KBM-7 (cell line): ENCODE results near the gene MRPL36.
A peak's percentile ranks its signal among the peaks of the same experiment; 100 is the strongest.
"Not testable (repeated sequence)": the region's sequence is repeated elsewhere in the genome, so short reads cannot be mapped to it uniquely, and the experiment has no call there.

ENCODE experiments used
- DNase-seq: peaks from one replicate; pipeline ENCODE4 v3.0.0-alpha.2; 2015
- in situ Hi-C: fragments of 300-500 bp; cut with MboI; formaldehyde crosslinking; loops from 2 replicates; pipeline ENCODE4 v1.14.3; 2020; ENCODE audit warnings: low sequenced_read_pairs, low pct_unique_long_range_greater_than_20kb, mixed read lengths

MRPL36 gene

GRCh38 chr5:1799602-1800471 is at the start of gene MRPL36:
Gene MRPL36 (minus strand): TSS chr5:1799837. CDS start chr5:1798935, 902 bp downstream.
- peak; percentile 89 for DNase-seq
- in situ Hi-C loops = no loop called here

- in situ Hi-C loops = no loop called here
- no peak for DNase-seq
These were observed 48.0 kb upstream of the MRPL36 start for GRCh38 chr5:1847611-1848010.

GRCh38 chr5:1847056-1847455 is 47.4 kb upstream of the MRPL36 start:
- no peak for DNase-seq
- in situ Hi-C loops = no loop called here

GRCh38 chr5:1846583-1846982 is 46.9 kb upstream of the MRPL36 start:
- DNase-seq = no peak
- in situ Hi-C loops = no loop called here

GRCh38 chr5:1845696-1846095 is 46.1 kb upstream of the MRPL36 start:
- no peak for DNase-seq

GRCh38 chr5:1844708-1845436 is 45.2 kb upstream of the MRPL36 start:
- in situ Hi-C loops = no loop called here
- DNase-seq = no peak

More at GRCh38 chr5:1845696-1846095, 46.1 kb upstream of the MRPL36 start:
- in situ Hi-C loops = no loop called here

GRCh38 chr5:1843761-1844160 is 44.1 kb upstream of the MRPL36 start:
- DNase-seq, in situ Hi-C loops: not testable (repeated sequence)

- in situ Hi-C loops = no loop called here
- no peak for DNase-seq
These were observed 42.6 kb upstream of the MRPL36 start for GRCh38 chr5:1842004-1842819.

GRCh38 chr5:1840741-1841521 is 41.3 kb upstream of the MRPL36 start:
- in situ Hi-C loops = no loop called here
- no peak for DNase-seq

- DNase-seq = no peak
- in situ Hi-C loops = no loop called here
These were observed 40.5 kb upstream of the MRPL36 start for GRCh38 chr5:1840071-1840547.

GRCh38 chr5:1838013-1838412 is 38.4 kb upstream of the MRPL36 start:
- in situ Hi-C loops = no loop called here
- no peak for DNase-seq

GRCh38 chr5:1836891-1837880 is 37.5 kb upstream of the MRPL36 start:
- DNase-seq = no peak
- in situ Hi-C loops = no loop called here

- in situ Hi-C loops = no loop called here
These were observed 36.7 kb upstream of the MRPL36 start for GRCh38 chr5:1836176-1836890.

GRCh38 chr5:1835431-1835830 is 35.8 kb upstream of the MRPL36 start:
- in situ Hi-C loops = no loop called here
- no peak for DNase-seq

More at GRCh38 chr5:1836176-1836890, 36.7 kb upstream of the MRPL36 start:
- DNase-seq = no peak

- DNase-seq = no peak
- in situ Hi-C loops = no loop called here
These were observed 35.2 kb upstream of the MRPL36 start for GRCh38 chr5:1834721-1835429.

- in situ Hi-C loops = no loop called here
- no peak for DNase-seq
These were observed 34.5 kb upstream of the MRPL36 start for GRCh38 chr5:1834022-1834551.
